GOT3 (cell line): ENCODE measurements around the gene ROCK2.
A peak's percentile ranks its signal among the peaks of the same experiment; 100 is the strongest.
"Not testable (repeated sequence)": the region's sequence is repeated elsewhere in the genome, so short reads cannot be mapped to it uniquely, and the experiment has no call there.

ENCODE experiments used
- DNase-seq: peaks from one replicate; lab custom pipeline; 2025; ENCODE audit warnings: mixed read lengths; lab: John Stamatoyannopoulos, UW

Gene ROCK2

DNA sequence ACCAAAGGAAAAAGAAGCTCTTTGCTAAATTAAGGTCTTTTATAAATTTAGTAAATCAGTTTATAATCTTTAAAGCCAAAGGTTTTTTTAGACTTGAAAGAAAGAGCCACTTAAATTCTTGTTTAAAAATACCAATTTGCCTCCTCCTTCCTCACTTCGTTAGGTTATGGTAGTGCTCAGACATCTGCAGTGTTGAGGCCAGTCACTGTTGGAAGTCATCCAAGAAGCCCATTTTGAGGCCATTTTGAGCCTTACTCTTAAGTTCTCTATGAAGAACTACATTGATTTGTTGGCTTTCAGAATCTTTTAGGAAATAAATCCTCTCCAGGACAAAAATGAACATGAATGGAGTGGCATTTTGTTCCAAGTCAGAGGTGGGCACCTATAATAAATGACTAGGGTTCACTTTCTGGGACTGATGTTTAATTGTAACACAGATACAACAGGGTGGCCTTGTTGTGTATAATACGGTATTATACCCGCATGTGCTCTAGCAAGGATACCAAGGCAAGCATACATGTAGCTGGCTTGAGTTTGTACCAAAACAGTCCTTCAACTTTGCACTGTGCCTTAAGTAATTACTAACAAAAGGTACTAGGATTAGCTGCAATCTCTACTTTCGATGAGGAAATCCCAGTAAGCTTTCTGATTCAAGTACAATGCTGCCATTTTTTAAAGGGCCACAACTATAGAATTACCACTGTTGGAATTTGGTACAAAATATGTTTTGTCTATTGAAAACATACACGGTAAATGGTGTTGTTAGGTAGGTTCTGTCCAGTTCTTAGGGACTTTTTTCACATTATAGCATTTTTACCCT is 166.4 kb downstream of the ROCK2 start:
- no peak for DNase-seq

DNA sequence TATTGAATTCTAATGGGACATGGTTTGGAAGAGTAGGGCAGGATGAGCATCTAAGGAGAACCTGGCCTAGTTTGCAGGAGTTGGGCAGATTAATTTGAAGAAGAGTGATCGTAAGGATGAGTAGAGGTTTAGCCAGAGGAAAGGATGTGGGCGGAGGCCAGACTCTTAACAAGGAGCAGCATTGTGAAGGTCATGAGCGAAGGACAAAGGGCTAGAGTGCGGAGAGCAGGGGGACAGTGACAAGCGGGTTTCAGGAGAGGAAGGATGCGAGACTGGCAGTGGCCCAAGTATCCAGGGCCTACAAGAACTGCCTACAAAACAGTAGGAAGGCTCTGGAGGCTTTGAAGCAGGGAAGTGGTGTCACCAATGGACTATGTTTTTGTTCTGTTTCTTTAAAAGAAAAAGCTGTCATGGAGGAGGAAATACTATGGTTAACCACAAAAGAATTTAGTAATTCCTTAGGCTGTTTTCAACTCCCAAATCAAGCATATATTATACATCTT is 169.1 kb downstream of the ROCK2 start:
- DNase-seq: no peak

- no peak for DNase-seq
Observed at GRCh38 chr2:11174222-11174621, 170.2 kb downstream of the ROCK2 start.

DNA sequence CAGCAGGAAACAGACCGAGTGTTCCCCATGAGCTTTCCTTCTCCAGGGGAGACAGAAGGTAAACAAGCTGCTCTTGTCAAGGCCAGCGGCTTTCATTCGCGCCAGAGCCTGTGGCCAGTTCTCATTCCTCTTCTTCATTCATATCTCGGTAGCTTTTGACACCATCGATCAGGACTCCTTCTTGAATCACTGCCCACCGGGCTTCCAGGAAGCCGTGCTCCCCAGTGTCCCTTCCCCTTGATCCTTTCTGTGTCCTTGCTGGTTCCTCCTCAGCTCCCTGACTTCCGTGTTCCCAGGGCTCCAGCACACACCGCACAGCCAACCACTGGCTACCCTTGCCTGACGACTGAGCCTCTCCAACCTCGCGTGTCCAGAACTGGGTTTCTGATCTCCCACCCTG is 175.1 kb downstream of the ROCK2 start:
- DNase-seq: no peak

- no peak for DNase-seq
Observed at GRCh38 chr2:11168488-11168887, 175.9 kb downstream of the ROCK2 start.

GRCh38 chr2:11166476-11166875 is 178.0 kb downstream of the ROCK2 start:
- no peak for DNase-seq

DNA sequence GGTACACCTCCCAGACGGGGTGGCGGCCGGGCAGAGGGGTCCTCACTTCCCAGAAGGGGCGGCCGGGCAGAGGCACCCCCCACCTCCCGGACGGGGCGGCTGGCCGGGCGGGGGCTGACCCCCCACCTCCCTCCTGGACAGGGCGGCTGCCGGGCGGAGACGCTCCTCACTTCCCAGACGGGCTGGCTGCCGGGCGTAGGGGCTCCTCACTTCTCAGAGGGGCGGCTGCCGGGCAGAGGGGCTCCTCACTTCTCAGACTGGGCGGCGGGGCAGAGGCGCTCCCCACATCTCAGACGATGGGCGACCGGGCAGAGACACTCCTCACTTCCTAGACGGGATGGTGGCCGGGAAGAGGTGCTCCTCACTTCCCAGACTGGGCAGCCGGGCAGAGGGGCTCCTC is 179.4 kb downstream of the ROCK2 start:
- DNase-seq: not testable (repeated sequence)

- DNase-seq: no peak
Observed at GRCh38 chr2:11163439-11164317, 180.8 kb downstream of the ROCK2 start.

DNA sequence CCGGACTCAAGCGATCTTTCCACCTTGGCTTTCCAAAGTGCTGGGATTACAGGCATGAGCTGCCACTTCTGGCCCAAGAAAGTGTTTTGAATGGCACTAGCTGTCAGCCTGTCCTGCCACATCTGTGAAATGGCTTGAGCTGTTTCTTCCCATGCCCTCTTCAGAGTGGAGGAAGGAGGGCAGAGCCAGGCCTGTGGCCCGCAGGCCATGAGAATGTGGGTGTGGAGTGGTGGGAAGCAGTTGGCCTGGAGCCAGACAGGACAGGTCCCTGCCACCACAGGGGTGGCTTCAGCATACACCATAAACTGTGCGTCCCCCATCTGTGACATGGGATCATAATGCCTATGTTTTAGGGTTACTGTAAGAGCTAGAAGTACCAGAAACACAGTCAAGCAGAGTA is 182.7 kb downstream of the ROCK2 start:
- DNase-seq: no peak

- no peak for DNase-seq
Observed at GRCh38 chr2:11160731-11161455, 183.5 kb downstream of the ROCK2 start.

DNA sequence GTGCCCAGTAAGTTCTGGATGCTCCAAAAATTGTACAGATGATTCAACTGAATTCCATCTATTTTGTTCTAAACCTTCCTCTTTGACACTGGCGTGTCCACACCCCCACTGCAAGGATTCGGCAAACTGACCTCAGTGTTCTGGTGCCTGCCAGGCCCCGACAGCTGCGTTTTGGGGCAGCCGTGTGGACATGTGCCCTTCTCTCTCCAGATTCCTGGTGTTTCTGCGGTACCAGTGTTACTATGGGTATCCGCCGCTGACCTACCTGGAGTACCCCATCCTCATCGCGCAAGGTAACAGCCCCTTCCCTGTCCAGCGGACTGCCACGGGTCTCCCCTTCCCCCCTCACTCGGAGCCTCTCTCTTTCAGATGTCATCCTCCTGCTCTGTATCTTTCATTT is 184.2 kb downstream of the ROCK2 start:
- DNase-seq: no peak

DNA sequence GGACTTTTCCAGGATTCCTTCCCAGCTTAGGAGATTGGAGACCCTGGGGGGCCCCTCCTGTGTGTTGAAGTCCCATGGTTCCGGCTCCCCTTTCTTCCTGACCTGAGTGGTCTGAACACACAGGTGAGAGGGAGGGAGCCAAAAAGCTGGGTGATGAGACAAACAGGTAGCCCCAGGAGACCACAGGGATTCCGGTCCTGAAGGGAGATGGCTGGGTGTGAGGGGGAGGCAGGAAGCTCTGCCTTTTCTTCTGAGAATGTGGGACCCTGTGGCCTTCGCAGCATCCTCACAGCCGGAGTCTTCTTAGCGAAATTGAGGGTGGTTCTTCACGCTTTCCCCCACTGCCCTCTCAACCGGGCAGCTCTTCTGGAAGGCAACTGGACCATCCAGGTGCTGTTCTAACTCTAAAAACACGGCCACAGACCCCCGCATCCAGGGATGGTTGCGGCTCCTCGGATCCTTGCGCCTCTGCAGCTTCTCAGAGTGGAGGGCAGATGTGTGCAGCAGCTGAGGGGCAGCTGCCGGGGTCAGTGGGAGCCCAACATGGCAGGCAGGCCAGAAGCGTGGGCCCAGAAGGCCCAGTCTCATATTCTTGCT is 184.8 kb downstream of the ROCK2 start:
- DNase-seq: no peak

DNA sequence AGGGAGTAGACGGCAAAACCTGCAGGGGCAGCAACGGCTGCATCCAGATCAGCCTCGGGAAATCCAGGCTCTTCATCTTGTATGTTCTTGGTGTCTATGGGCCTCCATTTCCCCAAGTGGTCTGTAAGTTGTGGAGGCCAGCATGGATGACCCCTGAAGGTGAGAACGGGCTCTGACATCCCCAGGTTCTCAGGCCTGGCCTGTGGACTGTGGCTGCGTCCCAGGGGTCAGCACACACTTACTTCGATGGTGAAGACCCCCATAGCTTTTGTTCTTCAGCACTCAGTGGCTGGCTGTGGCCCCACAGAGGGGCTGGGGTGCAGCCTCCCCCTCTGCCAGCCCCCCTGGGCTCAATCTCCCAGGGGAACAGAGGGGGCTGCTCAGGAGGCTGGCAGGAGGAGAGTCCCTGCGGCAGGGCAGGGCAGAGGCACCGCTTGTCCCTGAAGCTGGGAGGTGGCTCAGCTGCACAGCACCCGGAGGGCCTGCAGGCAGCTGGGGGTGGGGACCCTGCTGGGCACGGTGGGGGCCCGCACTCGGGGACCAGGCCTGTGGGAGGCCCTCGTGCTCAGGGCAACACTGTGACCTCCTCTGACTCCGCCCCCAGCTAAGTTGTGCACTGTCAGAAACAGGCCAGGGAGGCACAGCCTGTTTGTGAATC is 185.4 kb downstream of the ROCK2 start:
- no peak for DNase-seq

DNA sequence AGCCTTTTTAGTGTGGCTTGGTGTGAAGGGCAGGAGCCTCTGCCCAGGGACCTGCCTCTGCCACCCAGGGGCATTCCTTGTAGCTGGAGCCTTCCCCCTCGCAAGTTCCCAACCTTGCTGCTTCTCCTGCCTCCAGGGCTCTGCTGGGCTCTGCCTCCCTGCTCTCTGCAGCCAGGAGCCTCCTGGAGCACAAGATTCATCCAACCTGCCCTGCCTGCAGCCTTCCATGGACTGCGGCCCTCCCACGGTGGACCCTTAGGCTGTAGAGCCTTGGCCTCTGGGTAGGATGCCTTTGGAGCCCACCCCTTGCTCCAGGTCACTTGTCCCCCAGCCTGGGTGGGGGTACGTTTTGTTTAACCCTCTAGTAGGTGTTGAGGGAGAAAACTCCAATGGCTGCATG is 186.7 kb downstream of the ROCK2 start:
- DNase-seq: no peak

- DNase-seq: no peak
Observed at GRCh38 chr2:11157296-11157695, 187.1 kb downstream of the ROCK2 start.

GRCh38 chr2:11156396-11157075 is 187.9 kb downstream of the ROCK2 start:
- DNase-seq: no peak

GRCh38 chr2:11155381-11156035 is 188.9 kb downstream of the ROCK2 start, which contains the start of gene SLC66A3:
Gene SLC66A3, plus strand, starts transcription at chr2:11155467. Its CDS starts 80 bp downstream, at chr2:11155547.
- DNase-seq: peak; percentile 79

DNA sequence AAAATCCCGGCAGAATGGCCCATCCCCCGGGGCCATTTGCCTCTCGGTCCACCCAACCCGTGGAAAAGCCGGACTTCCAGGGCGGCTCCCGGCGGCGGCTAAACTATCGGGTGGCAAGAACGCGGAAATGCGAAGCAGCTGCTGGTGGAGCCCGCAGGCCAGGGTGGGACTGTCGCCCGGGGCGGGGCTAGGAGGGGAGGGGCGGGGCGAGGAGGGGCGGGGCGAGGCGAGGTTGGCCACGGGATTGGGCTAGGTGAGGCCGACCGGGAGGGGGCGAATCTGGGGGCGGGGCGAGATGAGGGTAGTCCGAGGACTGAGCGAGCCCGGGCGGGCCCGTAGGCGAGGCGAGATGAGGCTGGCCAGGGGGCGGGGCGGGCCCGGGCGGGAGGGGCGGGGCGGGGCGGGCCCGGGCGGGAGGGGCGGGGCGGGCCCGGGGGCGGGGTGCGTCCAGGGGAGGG is 189.5 kb downstream of the ROCK2 start:
- peak; percentile 89 for DNase-seq

DNA sequence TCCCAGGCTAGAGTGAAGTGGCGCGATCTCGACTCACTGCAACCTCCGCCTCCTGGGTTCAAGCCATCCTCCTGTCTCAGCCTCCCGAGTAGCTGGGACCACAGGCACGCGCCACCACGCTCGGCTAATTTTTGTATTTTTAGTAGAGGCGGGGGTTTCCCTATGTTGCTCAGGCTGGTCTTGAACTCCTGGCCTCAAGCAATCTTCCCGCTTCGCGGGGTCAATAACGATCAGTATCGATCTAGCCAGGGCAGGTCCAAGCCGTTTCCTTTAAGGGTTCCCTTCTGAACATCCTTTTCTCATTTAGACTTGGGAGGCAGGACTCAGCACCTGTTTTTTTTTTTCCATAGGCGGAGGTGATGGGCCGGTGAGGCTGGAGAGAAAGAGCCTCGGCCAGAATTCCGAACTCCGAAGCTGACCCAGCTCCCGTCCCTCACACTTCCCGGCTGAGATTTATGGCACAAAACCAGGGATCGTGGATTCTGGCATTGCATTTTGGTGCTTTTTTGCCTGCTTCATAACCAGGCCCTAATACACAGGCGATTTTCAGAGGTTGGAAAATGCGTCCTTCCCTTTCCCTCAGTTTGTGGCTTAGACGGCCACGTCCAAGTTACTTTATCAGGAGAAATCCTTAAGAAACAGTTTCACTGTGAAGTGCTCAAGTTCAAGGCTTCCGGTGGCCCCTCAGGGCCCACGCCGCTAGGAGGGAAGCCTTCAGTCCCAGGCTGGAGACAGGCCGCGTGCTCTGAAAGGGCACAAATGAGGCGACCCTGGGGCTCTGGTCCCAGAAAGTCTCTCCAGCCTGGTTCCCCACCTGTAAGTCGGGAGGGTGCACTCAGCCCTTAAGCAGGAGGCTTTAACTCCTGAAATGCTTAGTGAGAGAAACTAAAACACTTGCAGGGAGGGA is 190.2 kb downstream of the ROCK2 start:
- DNase-seq: no peak
